HG03139 (cell line): ENCODE data around the gene ENTHD1.

ENCODE experiments used
- ATAC-seq: cut with Tn5 transposase; IDR thresholded peaks from one replicate; pipeline ENCODE4 v1.9.1; 2021; ENCODE audit not compliant: unreplicated experiment

The ENTHD1 gene

DNA sequence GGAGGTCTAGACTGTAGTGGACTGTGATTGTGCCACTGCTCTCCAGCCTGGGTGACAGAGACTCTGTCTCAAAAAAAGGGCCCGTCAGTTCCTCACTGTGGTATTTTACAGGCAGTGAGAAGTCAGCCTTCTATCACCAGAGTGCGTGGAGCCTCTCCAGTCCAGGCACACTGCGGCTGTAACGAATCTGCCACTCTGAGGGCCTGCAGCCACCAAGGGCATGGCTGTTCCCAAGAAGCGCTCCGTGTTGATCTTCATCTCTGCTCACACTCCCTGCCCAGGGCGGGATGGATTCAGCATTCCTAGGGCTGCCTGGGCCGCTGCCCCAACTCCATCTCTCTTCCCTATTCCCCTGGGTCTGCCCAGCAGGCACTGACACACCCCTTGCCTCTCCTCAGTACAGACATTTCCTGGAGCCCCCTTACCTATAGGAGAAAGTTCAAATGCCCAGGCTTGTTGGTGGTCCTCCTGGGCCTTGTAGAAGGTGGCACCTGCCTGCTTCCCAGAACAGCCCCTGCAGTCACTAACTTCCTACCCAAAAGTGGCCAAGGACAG, 174.6 kb downstream of the ENTHD1 start:
- no peak for ATAC-seq

DNA sequence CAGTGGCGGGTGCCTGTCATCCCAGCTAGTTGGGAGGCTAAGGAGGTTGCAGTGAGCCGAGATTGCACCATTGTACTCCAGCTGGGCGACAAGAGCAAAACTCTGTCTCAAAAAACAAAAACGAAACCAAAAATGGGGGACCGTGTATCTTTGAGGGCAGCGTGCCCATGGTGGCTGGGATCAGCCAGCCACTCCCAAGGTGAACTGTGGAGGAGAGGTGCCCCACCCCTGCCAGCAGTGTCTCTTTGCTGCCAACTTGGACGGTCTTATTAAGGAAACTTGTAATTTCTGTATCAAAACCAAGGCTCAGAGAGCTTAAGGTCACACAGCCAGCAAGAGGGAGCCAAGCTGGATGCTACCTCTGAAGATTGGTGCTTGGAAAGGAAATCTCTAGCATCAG, 175.4 kb downstream of the ENTHD1 start:
- no peak for ATAC-seq

DNA sequence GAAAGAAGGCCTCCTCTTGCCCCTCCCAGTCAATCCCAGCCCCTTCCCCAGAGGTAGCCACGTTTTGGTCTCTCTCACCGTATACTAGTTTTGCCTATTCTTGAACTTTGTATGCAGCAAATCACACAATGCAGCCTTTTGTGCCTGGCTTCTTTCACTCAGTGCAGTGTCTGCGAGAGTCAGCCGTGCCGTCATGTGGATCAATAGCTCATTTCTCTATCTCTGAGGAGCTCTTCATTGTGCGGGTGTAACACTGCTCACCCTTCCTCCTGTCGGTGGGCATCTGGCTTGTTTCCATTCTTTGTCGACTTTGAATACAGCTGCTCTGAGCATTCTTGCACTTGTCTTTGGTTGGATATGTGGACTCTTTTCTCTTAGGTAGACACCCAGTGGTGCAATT, 176.5 kb downstream of the ENTHD1 start:
- ATAC-seq = no peak

DNA sequence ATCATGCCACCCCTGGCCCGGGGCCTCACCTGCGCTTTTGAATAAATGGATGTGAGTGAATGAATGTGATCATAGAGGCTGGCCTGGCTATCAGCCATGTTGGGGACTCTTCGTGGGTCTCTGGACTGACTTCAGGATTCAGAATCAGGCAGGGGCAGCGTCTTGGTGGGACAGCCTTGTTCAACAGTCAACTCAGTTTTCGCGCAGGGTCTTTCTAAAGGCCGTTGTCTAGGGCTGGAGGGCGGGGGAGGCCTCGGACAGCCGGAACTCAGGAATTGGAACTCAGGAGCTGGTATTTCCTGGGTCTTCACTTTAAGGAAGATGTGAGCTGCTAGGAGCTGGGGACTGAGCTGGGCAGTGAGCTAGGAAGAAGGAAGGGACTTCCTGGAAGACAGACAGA, 177.0 kb downstream of the ENTHD1 start:
- ATAC-seq = no peak

DNA sequence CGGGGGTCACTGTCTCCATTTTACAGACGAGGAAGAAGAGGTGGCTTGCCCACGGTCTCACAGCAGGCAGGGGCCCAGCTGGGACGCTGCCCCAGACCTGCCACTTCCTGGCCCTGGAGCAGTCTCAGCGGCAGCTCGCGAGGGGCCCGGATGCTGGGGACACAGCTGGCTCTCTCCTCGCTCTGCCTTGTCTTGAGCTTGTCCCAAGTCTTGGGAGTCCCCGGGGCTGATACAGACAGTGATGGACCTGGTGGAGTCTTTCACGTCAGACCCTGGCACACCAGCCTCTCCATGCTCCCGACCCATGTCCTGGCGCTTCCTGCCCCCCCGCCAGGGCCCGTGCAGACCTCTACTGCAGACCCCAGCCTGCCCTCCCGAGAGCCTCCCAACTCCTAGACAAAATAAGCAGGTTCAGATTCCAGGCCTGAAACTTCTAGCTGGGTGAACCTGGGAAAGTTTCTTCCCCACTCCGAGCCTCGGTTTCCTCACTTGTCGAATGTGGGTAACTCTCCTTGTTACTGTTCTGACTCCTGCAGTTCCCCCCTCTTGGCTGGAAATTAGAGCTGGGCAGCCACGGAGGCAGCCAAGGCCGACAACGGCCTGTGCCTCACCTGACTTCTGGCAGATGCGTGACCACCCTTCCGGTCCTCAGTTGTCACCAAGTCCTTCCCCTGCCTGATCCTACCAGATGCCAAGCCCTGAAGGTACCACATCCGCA, 177.6 kb downstream of the ENTHD1 start:
- no peak for ATAC-seq

DNA sequence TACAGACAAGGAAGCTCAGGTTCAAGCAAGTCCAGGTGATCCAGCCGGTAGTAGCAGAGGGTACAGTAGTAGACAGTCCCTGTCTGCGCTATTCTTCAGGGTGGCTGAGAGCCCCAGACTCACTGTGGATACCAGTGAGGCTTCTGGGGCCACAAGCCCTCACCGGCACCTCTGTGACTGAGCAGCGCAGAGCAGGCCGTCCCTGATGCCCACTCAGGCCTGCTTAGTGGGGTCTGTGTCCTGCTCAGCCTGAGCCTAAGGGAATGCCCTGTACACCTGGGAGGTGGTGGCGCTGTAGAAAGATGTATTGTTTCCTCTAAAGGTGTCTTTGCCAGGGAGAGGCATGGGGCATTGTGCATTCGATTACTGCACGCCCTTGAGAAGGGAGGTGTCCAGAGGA, 179.2 kb downstream of the ENTHD1 start:
- no peak for ATAC-seq

DNA sequence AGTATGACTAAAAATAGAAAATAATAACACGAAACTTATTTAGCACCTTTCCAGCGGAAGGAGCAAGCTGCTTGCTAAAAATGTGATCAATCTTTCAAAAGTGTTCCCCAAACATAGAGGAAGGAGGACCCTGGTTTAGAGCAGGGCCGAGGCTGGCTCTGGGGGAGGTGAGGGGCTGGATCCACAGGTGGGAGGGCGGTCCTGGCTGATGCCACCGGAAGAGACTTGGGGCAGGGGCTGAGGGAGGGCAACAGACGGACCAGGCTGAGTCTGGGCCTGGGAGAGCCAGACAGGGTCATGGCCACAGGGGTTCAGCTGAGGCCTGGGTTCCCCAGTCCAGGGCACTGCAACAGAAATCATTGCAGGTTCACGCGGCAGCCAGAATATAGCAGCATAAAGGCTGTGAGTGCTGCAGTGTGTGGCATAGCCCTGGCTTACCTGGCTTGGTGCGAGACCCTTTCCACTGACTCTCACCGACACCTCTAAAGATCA, 179.7 kb downstream of the ENTHD1 start:
- no peak for ATAC-seq

DNA sequence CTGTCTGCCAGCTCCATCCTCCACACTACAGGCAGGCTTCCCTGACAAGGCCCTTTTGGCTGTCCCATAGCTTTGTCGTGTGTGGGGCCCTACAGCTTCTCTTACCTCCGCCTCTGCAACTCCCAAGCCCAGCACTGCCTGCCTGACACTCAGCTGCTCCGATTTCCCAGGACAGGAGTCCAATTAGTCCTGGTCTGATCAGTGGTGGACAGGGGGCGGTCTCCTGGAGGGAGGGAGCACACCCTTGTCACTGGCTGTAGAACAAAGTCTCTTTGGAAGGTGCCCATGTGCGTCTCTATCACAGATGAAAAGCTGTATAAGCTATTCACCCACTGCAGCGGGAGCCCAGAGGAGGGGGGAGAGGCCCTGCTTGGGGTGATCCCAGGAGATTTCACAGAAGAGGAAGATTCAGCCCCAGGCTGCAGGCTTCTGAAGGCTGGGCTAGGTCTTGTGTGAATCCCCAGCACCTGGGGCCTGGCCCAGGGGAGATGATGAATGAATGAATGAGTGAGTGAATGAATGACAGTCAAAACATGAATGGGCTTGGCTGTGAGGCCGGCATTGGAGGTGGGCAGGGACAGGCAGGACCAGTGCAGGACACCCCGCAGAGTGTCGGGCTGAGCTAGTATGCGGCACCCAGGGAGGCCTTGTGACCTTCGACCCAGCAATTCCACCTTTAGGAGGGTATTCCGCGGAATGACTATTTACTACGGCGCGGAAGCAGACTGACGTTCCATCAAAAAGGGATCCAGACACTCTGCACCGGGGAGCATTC, 180.6 kb downstream of the ENTHD1 start:
- ATAC-seq = no peak

DNA sequence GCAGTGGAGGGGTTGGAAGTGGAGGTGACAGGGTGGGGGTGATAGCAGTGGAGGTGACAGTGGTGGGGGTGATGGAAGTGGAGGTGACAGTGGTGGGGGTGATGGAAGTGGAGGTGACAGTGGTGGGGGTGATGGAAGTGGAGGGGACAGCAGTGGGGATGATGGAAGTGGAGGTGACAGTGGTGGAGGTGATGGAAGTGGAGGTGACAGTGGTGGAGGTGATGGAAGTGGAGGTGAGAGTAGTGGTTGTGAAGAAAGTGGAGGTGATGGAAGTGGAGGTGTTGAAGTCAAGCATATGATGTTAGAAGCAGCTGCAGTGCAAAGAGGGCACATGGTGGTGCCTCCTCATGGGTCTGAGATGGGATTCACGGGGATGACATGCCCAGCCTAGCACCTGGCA, 181.5 kb downstream of the ENTHD1 start:
- ATAC-seq = no peak

DNA sequence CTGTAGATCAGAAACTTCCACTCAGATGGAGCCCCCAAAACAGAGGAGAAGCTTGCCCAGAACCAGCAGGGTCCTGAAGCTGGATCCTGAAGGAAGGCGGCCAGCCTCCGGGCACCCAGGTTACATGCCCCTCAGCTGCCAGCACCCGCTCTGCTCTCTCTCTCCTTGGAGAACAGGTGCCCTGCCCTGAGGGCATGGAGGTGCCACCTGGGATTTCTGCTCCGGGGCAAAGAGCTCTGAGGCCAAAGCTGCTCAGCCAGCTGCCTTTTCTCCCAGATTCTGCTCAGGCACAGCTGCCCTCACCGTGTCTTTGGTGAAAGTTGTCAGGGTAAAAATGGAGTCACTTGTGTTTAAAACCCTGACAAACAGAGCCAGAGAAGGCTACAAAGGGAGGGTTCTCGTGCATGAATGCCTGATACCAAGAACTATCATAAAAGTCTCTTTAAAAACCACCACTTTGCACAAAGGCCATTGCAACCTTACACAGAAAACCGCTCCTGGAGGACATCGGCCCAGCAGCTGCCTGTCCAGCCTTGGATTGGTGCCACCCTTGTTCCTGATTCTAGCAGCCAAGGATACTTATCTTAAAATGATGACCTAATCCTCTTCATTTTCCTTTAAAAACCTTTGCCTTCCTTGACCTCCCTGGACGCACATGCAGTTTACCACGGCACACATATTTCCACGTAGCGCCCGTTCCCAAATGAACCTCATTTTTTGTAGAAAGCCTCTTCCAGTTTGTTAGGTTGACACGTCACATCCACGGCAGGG, 183.0 kb downstream of the ENTHD1 start:
- no peak for ATAC-seq

DNA sequence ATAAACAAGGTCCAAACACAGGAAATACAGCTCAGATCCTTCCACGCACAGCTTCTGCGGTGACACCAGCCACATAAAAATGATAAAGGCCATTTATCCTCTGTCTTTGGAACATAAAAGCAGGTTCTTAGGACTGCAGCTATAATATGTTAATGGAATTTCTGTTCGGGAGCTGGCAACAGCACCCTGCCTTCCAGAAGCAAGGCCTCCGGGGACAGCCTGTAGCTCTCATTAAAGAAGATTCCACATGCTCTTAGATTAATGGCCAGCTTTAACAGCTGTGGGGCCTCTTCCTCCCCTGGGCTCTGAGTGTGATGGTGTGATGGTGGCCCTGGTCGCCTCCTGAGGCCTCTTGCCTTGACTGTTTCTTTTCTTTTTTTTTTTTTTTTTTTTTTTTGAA, 185.7 kb downstream of the ENTHD1 start:
- no peak for ATAC-seq

DNA sequence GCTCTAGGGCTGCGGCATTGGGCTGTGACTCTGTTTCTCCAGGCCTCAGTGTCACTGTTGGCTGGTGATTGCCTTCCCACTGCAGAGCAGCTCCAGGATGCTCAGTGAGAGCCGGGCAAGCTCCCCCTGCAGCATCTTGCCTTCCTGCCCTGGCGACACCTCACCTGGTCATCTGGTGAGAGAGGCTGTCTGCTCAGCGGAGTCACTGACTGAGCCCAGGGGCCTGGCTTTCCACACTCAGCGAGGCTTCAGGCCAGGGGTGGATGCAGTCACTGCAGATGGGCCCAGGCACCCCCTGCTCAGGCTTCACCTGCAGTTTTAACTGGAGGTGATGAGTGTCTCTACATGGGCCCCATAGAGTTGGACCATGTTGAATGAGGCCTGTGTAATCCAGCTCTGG, 186.2 kb downstream of the ENTHD1 start:
- ATAC-seq = no peak

DNA sequence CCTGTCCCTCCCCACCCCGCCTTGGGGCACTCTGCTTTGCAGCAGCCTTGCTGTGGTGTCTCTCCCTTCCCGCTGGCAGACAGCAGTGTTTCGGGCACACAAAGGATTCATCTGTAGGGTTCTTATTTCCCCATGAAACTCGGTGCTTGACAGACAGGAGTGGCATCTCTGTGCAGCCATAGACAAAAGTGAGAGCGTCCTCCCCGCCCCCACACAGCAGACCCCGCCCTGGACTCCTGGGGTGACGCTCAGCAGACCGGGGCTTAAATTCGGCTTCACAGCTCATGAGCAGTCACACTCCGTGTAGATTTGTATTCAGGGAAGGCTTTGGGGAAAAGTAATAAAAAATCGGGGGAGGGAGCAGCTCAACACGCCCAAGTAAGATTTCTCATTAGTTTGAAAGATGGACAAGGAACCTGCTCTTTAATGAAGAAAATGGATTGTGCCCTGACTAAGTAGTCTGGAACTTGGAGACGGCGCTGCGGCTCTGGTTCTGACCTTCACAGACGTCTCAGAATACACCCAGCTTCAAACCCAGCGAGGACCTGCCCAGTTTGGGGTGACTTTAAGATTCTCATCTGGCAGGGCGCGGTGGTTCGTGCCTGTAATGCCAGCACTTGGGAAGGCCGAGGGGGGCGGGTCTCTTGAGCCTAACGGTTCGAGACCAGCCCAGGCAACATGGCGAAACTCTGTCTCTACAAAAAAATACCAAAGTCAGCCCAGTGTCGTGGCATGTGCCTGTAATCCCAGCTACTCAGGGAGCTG, 187.0 kb downstream of the ENTHD1 start:
- ATAC-seq = no peak

DNA sequence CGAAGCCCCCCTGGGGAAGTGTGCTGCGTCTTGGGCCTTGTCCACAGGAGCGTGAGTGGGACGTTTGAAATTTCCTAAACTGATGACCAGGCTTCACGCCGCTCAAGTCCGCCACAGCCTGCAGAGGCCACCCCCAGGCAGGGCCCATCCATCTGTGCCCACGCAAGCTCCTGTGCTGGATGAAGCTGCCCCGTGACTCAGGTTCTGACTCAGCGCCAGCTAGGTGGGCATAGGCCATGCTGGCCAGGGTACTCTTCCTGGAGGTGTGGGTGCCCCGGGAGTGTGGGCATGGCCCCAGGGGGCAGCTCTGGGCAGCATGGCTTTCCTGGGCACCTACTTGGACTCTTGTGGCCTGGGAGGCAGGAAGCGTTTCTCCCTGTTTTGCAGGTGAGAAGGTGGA, 188.2 kb downstream of the ENTHD1 start:
- no peak for ATAC-seq

DNA sequence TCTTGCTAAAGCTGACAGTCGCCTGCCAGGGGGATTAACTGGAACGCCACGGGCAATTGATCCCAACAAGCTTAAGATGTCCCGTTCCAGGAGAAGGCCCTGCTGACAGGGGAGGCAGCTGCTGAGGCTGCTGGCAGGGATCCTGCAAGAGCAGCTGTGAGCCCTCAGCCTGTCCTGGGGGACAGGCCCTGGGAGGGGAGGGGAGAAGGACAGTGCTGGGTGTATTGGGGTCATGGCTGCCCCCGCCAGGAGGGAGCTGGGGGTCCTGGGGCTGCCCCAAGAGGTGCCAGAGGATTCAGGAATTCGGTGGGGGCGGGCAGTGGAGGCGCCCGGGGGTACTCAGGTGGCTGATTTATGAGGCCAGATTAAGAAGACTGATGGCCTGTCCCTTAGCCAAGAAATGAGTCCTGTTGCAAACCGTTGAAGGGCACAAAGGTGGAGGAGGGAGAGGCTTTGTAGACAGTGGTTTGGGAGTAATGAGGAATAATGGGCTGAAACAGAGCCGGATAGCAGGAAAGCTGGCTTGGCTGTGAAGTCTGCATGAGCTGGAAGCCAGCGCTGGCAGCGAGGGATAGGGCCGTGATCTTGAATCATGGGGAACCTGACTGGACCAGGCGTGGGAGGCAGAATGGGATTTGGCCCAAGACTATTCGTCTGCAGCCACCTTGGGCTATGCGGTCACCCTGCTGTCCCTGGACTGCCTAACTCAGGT, 189.5 kb downstream of the ENTHD1 start:
- ATAC-seq = no peak

DNA sequence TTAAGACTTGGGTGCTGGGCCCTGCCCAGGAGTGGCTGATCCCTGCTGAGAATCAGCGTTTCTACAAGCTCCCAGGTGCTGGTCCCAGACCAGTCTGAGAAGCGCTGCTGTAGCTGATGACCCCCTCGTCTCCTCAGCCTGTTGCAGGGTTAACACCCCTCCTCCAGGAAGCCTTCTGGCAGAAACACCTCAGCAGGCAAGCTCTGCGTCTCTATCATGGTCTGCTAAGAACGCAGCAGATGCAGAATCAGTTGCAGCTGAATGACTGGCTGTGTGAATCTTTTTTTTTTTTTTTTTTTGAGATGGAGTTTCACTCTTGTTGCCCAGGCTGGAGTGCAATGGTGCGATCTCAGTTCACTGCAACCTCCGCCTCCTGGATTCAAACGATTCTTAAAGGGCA, 190.5 kb downstream of the ENTHD1 start:
- ATAC-seq = no peak

DNA sequence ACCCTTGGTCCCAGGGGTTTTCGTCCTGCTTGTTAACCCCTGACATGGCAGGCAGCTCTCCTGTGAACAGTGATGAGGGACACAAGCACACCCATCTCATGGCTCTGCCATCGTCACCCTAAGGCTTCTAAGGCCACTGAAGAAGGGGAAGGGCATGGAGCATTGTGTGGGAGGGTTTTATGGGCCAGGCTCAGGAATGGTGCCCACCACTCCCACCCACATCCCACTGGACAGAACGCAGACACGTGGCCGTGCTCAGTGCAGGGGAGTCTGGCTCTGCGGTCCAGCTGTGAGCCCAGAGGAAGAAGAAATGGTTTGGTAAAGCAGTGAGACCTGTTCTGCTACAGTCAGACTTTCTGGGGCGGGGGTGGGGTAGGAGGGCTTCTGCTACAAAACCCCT, 193.0 kb downstream of the ENTHD1 start:
- no peak for ATAC-seq

DNA sequence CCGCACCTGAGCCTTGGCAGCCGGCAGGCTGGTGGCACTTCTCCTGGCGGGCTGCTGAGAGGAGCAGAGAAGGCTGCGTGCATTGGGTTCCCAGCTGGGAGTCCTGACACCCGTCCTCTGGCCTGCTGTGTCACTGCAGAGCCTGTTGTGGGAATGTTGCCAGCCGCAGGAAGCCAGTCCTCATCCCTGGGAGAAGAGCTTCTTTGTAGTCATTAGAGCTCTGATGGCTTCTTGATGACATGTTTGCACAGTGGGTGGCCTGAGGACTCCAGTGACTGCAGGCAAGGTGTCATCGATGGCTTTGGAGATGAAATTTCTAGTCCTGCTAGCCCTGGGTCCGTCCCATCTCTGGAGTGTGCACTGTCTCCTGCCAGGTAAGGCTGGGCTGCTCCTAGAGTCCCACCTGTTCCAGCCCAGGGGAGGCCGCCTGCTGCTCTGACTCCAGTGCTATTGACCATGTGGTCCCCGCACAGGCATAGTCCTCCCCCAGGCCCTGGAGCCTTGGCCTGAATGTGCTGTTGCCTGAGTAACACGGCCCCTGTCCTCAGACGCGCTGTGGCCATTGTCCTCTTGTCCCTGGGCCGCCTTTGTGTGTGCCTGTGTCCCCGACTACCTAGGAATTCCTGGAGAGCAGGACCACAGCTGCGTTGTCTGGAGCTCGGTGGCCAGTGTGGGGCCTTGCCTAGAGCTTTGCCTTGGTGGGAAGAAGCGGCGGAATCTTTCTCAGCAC, 193.8 kb downstream of the ENTHD1 start:
- ATAC-seq = no peak

DNA sequence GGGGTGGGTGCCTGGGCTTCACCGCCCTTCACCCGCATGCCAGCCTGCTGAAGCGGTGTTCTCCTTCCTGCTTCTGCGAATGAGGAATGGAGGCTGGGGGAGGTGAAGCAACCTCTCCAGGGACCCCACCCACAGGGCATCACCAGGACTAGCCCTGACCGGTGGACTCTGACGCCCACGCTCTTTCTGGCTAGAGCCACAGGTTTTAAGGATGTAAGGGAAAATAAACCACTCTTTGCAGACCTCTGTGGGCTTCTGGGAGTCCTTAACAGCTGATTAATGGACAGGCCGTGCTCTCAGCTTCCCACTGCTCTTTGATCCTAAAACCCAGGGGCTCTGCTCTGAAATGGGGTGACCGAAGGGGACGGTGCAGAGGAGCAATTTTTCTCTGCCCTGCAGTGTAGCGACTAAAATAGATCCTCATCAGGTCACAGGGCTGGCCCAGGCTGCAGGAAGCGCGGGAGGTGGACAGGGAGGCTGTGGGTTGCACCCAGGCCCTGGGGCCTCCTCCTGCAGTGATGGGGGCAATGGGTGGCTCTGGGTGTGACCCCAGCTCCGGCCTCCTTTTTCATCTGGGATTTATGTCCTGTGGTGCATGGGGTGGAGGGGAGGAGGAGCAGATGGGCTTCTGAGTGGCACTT, 195.7 kb downstream of the ENTHD1 start:
- ATAC-seq = no peak
